HG03135 (cell line): ENCODE data around the gene LRRN4CL.
"Not testable (repeated sequence)": the region's sequence is repeated elsewhere in the genome, so short reads cannot be mapped to it uniquely, and the experiment has no call there.

Experiments
- ATAC-seq: cut with Tn5 transposase; IDR thresholded peaks from one replicate; pipeline ENCODE4 v1.9.1; 2021; ENCODE audit warnings: mild to moderate bottlenecking, moderate library complexity; ENCODE audit not compliant: unreplicated experiment

LRRN4CL gene

GRCh38 chr11:62710001-62710345 is 20.6 kb upstream of the LRRN4CL start:
- ATAC-seq = peak; percentile 12

DNA sequence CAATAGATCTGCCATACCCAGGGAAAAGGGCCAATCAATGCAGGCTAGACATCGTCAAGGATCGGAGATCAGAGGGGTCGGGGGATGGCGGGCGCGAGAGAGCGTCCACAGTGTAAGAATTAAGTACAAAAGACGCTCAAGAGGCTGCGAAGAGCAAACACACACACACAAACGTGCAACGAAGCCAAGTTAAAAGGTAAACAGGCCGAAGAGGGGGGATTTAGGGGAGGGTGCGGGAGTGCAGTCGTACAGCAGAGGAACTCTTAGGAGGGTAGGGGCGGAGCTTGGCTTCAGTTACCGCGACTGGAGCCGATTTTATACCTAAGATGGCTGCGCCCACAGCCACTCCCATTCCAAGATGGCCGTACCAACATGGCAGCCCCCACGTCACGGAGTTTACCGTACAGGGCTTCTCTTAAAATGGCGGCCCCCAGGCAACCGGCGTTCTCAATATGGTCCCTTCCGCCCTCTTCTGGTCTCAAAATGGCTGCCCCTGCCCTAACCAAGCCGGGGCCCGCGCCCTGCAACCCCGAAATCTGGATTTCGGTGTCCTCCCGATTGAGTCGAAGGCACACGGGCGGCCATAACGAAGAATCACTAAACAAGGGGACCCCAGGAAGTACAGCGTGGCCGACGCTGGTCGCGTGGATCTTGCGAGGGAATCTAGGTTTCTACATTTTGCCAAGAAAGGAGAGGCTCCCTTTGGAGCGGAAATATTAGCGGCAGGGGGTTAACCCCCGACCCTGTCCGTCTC is 20.1 kb upstream of the LRRN4CL start:
- ATAC-seq = peak; percentile 67

DNA sequence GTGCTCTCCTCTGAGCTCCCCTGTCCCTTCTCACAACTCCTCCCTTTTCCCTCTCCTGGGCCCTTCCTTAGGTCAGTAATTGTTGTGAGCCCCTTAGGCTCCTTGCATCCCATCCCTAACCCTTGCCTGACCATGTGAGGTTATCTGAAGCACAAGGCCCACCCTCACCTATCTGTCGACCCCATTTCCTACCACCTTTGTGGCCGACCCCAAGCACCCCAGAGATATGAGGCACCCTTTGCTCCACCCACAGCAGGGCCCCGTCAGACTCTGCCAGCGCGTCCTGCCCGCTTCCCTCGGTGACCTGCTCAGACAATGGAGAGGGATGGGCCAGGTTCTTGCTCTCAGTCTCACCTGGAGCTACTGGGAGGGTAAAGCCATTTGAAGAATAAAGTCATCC is 19.5 kb upstream of the LRRN4CL start:
- ATAC-seq = no peak

- ATAC-seq = no peak
Observed at GRCh38 chr11:62708392-62708791, 19.1 kb upstream of the LRRN4CL start.

DNA sequence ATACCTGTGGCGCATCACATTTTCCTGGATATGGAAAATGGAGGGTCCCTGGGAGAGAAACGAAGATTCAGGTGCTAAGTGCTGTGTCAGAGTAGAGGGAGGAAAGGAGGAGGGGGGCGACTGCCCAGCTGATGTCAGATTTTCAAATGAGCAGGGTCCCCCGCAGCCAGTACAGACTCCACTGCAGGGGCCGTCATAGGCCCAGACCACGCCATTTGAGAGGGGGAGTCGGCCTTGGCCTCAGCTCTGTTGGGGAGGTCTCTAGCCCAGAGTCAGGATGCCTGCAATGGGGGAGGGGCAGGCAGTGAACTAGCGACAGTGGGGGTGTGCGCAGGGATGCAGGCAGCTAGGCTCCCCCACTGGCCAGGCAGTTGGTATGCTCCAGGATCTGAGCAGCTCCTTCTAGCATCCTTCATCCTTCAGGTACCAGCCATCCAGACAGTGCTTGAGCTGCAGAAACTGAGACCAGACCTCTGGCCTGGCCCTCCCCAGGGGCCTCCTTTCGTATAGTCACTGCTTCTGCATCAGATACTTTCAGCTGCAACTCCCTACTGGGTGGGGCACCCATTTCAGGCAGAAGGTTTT is 18.0 kb upstream of the LRRN4CL start, which contains the start of the genes BSCL2 and GNG3:
BSCL2 (minus strand) TSS at position 148 of the 585 bp plus-strand sequence. CDS start 229 bp downstream, outside the sequence.
GNG3 (plus strand) TSS at position 400 of the 585 bp plus-strand sequence. CDS start 620 bp downstream, outside the sequence.
- no peak for ATAC-seq

- no peak for ATAC-seq
Observed at GRCh38 chr11:62706850-62707247, 17.5 kb upstream of the LRRN4CL start.

GRCh38 chr11:62705880-62706849 is 16.8 kb upstream of the LRRN4CL start:
- peak; percentile 64 for ATAC-seq

DNA sequence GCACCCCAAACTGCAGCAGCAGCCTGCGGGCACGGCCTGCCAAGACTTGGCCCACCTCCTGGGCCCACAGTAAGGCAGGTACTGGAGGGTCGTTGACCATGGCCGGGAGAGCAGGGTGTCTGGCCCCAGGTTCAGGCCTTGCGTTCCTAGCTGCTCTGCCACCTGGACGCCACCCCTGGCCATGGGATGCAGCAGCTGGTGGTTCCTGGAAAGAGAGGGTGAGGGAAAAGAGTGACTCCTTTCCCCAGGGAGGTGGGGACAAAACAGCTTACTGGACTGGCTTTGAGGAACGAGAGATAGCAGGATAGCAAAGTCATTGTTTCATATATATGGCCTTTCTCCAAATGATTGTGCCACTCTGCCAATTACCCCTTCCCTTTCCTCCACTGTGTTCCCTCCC is 16.1 kb upstream of the LRRN4CL start:
- ATAC-seq = no peak

DNA sequence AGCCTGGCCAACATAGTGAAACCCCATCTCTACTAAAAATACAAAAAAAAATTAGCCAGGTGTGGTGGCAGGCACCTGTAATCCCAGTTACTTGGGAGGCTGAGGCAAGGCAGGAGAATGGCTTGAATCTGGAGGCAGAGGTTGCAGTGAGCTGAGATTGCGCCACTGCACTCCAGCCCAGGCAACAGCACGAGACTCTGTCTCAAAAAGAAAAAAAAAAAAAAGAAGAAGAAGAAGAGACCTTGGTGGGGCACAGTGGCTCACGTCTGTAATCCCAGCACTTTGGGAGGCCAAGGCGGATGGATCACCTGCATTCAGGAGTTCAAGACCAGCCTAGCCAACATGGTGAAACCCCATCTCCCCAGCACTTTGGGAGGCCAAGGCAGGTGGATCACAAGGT is 14.6 kb upstream of the LRRN4CL start:
- ATAC-seq = not testable (repeated sequence)

DNA sequence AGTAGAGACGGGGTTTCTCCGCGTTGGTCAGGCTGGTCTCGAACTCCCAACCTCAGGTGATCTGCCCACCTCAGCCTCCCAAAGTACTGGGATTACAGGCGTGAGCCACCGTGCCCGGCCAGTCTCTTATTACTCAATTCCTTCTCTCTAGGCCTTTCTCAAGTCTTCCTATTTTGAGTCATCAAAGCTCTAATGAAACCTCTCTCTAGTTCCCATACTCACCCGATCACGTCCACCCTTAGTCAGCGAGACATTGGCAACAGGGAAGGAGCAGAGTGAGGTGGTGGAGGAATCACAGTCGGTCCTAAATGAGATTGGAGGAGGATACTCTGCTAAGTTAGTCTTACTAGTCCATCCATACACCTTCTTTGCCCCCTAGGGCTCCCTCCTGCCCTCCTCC is 12.9 kb upstream of the LRRN4CL start:
- no peak for ATAC-seq

DNA sequence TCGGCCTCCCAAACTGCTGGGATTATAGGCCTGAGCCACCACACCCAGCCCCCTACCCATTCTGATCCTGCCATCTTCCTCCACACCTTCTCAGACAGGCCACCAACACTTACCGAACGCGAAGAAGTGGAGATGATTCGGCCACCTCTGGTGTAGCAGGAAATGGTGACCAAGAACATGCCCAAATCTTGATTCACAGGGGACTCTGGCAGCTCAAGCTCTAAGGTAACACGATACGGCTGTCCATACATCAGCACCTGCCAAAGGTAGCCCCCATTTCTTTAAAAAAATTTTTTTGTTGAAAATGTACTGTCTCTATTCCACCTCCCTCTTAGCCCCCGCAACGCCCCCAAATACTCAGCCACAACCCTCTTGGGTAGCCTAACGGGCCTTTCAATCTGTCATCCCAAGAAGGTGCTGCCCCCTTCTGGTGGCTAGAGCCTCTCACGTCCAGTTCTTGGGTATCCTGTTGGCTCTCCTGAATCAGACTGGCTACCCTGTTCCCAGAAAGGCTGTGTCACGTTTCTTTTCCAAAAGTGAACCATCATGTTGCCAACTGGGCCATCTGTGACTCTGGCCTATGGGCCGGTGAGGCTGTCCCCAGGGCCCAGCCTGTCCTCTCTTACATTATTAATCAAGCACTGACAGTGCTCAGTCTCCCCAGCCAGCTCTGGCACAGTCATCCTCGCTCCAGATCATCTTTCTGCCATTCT is 5.3 kb upstream of the LRRN4CL start:
- ATAC-seq = no peak

- not testable (repeated sequence) for ATAC-seq
Observed at GRCh38 chr11:62693624-62694023, 4.3 kb upstream of the LRRN4CL start.

DNA sequence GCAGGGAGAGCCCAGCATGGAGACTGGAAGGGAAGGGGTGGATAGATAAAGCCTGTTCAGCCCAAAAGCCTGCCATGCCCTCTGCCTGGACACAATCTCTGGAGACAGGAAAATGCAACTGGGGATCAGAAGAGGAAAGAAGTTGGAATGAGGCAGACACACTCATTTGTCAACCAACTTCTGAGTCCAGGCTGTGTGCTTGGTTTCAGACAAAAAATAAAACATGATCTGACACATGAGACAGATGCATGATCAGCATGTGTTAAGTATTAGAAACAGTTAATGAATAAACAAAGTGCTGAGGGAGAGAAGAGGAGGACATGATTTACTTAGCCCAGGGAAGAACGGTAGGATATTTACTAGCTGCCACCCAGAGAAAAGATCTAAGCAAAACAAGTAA is 839 bp downstream of the LRRN4CL start:
- no peak for ATAC-seq

- ATAC-seq = no peak
Observed at GRCh38 chr11:62687508-62688396, 1.6 kb downstream of the LRRN4CL start.

DNA sequence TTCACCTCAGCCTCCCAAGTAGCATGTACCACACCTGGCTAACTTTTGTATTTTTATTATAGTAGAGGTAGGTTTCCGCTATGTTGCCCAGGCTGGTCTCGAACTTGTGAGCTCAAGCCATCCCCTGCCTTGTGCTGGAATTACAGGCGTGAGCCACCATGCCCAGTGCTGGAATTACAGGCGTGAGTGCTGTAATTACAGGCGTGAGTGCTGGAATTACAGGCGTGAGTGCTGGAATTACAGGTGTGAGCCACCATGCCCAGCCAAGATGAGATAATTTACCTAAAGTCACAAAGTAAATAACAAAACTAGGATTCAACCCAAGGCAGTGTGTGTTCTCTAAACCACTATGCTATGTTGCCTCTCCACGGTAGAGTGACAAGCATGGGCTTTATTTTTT is 6.8 kb downstream of the LRRN4CL start:
- ATAC-seq = no peak

DNA sequence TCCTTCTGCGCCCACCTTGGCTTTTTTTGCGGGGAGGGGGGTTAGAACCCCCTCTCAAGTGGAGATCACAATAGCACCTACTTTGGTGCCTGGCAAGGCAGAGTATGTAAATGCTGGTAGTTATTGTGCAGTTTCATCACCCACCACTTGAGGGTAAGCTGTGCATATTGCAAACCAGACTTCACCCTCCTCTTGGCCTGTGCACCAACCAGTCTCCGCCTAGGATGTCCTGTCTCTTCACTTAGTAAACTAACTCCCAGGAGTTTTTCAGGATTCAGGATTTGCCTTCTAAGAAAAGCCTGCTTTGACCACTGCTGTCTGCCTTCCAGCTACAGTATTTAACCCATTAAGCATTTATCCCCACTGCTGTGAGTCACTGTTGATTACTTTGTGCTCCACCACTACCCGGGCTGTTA is 8.5 kb downstream of the LRRN4CL start:
- ATAC-seq = peak; percentile 62

- ATAC-seq = no peak
Observed at GRCh38 chr11:62678770-62679696, 10.3 kb downstream of the LRRN4CL start, which contains the start of gene UBXN1. UBXN1 (minus strand) TSS chr11:62679073; CDS start chr11:62678923, 150 bp downstream.

GRCh38 chr11:62678433-62678769 is 10.9 kb downstream of the LRRN4CL start:
- no peak for ATAC-seq

DNA sequence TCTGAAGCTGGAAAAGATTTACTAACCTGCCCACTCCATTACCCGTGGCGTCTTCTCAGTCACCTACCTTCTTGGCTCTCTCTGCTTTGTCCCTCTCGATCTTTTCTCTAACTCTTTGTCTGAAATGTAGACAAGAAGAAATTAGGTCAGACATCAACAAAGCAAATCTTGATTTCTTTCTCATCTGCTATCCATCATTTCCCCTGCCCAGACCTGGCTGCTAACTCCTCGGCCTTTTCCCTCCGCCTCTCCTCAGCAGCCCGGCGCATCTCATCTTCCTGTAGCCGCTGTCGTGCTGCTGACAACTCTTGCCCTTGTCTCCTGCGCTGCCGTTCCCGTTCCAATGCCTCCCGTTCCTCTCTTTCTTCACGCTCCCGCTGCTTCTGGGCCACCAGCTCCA is 11.6 kb downstream of the LRRN4CL start:
- ATAC-seq = no peak
